Heart right ventricle (tissue), 16 donors: ENCODE results near the gene RSPH1. TPM values are rescaled to one million over a fixed set of nuclear protein-coding genes. Genes with fewer than 3 reads are reported as not detected.

Experiments
- ATAC-seq, 8 donors: fragments of 200-7000 bp; cut with Tn5 transposase; one replicate each; pipeline ENCODE4 v1.9.1; 2020; ENCODE audit warnings: mild to moderate bottlenecking in 8 of 8, moderate library complexity in 8 of 8, moderate number of reproducible peaks in 1 of 8
- DNase-seq, 2 donors: peaks; one replicate each; pipeline ENCODE4 v3.0.0-alpha.2; 2020
- H3K27ac ChIP-seq, 10 donors: fragments of 200-600 bp; sonication (generic) in 2 of 10; one replicate each; pipeline versions ENCODE4 v1.5.0 to v1.8.0; 2020 to 2022; ENCODE audit warnings: mild to moderate bottlenecking in 3 of 10
- H3K27me3 ChIP-seq, 7 donors: fragments of 200-600 bp; one replicate each; pipeline ENCODE4 v1.8.0; 2021 to 2022; ENCODE audit warnings: mild to moderate bottlenecking in 2 of 7
- H3K36me3 ChIP-seq, 9 donors: fragments of 200-600 bp; sonication (generic) in 1 of 9; one replicate each; pipeline versions ENCODE4 v1.5.0 to v1.8.0; 2020 to 2022; ENCODE audit warnings: mild to moderate bottlenecking in 2 of 9
- H3K4me1 ChIP-seq, 9 donors: fragments of 200-600 bp; sonication (generic) in 1 of 9; one replicate each; pipeline versions ENCODE4 v1.5.0 to v1.8.0; 2020 to 2022; ENCODE audit warnings: mild to moderate bottlenecking in 4 of 9
- H3K4me3 ChIP-seq, 10 donors: fragments of 200-600 bp; sonication (generic) in 2 of 10; one replicate each; pipeline versions ENCODE4 v1.5.0 to v1.8.0; 2020 to 2022; ENCODE audit warnings: mild to moderate bottlenecking in 7 of 10, moderate library complexity in 2 of 10
- H3K9me3 ChIP-seq, 11 donors: fragments of 200-600 bp in 10 of 11; sonication (generic) in 2 of 11; one replicate each; pipeline versions ENCODE4 v1.5.0 to v1.8.0; 2013 to 2022; ENCODE audit warnings: mild to moderate bottlenecking in 2 of 11, control low read depth in 1 of 11, moderate library complexity in 1 of 11
- WGBS, 2 donors: extraction: QIAGEN DNeasy Blood & Tissue Kit; methylation state at CpG; one replicate each; pipeline ENCODE4 v1.1.7; 2013; ENCODE audit warnings: inconsistent platforms in 1 of 2; 5-methylcytosine and 5-hydroxymethylcytosine counted together
- intact Hi-C, 10 donors: fragments of 100-400 bp; cut with DNase I; formaldehyde crosslinking; loops; one replicate each; pipeline versions ENCODE4 v1.11.1 to v1.14.2; 2022
- polyA plus RNA-seq, 2 donors: library from polyadenylated mRNA; stranded (reverse); fragments of 200-250 nt; gene quantifications; one replicate each; pipeline ENCODE4 v1.2.3, GENCODE V29; 2013
- total RNA-seq, 10 donors: library from RNA; stranded (reverse); fragmentation: NEBNext Ultra II Directional in 3 of 10; extraction: Animal tissue kit (Norgen Biotek cat#: 25700) in 3 of 10; gene quantifications; one replicate each; pipeline versions ENCODE4 v1.2.1 to v1.2.4, GENCODE V29; 2021 to 2023
- TF ChIP-seq, protein P1 (sequence below), 9 donors: fragments of 200-600 bp; sonication (generic) in 2 of 9; IDR thresholded peaks; one replicate each; pipeline versions ENCODE4 v1.5.0 to v1.8.0; 2021 to 2022; ENCODE audit warnings: antibody characterized with exemption in 9 of 9, mild to moderate bottlenecking in 5 of 9, moderate library complexity in 1 of 9
- donor health status: Arrhythmogenic right ventricular cardiomyopathy.
- donor health status: ischemic (EF 13 %, LVEDD 7.1; RV severe dilation, severe dysfunction).
- donor health status: healthy with polysubstance abuse.
- donor health status: DM: no; HTN: yes; CAD: no.
- donor health status: DM: no; HTN: no; CAD: no.
- donor health status: ischemic (EF 25% LVEDD 6.9; RV normal size, moderate dysfunction).
- donor health status: ischemic (EF 25% LVEDD 5.7; RV mildly dilated, moderate dysfunction).
- donor health status: healthy.
- donor health status: DM: yes; HTN: yes; CAD: no.
- donor health status: Ischemic cardiomyopathy.
- donor health status: ischemic (EF 35%, LVEDD 5.7; RV mildly dilated, moderate dysfunction).
- donor health status: nonischemic (EF 11% LVEDD 7.7; RV severe dilation, severe dysfunction).
- donor health status: DM: yes; HTN: yes; CAD: no.
- donor health status: PGD.
- donor health status: ischemic (EF 29% LVEDD 5.4; RV normal size, mild dysfunction).
- donor health status: nonischemic (EF 23%, LVEDD 6.1; RV moderate dilation, normal function).

The RSPH1 gene
- total and polyA plus RNA-seq, 12 donors: 0.06 to 0.36 (median 0.20) TPM; not detected in 9

DNA sequence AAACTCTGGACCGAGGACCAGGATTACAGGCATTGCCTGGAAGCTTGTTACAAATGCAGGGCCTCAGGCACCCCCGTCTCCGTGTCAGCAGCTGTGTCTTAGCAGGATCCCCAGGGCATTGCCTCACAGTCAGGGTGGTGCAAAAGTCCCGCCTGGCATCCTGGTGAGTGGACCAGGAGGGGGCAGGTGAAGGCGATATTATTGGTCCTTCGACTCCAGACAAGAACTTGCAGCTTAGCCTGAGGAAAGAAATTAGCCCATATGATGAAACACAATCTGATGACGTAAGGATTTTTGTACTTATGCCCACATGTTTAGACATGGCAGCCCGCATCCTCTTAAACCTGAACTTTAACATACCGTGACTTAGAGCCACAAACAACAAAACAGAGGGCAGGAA, 40.8 kb downstream of the RSPH1 start:
- H3K36me3 ChIP-seq: no peaks in the 10 kb centered on the region
- WGBS, 2 donors: 76 to 80% methylated on average over 9 of the region's 9 CpGs
- intact Hi-C loops: no loop called here
- peaks cover 0 to 16% (median 3%) of the 10 kb centered on the region in 7 donors for H3K27me3 ChIP-seq
- peaks cover 0 to 5% (median 0%) of the 10 kb centered on the region in 9 donors for H3K4me1 ChIP-seq
- no peak overlapping the region for H3K4me3 ChIP-seq
- TF ChIP-seq, protein P1, sequence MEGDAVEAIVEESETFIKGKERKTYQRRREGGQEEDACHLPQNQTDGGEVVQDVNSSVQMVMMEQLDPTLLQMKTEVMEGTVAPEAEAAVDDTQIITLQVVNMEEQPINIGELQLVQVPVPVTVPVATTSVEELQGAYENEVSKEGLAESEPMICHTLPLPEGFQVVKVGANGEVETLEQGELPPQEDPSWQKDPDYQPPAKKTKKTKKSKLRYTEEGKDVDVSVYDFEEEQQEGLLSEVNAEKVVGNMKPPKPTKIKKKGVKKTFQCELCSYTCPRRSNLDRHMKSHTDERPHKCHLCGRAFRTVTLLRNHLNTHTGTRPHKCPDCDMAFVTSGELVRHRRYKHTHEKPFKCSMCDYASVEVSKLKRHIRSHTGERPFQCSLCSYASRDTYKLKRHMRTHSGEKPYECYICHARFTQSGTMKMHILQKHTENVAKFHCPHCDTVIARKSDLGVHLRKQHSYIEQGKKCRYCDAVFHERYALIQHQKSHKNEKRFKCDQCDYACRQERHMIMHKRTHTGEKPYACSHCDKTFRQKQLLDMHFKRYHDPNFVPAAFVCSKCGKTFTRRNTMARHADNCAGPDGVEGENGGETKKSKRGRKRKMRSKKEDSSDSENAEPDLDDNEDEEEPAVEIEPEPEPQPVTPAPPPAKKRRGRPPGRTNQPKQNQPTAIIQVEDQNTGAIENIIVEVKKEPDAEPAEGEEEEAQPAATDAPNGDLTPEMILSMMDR (IDR thresholded peaks at IDR 0.05): no peak
- no peak overlapping the region for H3K27ac ChIP-seq
- H3K9me3 ChIP-seq: no peaks in the 10 kb centered on the region
- DNase-seq (no peak), ATAC-seq (no peak)

DNA sequence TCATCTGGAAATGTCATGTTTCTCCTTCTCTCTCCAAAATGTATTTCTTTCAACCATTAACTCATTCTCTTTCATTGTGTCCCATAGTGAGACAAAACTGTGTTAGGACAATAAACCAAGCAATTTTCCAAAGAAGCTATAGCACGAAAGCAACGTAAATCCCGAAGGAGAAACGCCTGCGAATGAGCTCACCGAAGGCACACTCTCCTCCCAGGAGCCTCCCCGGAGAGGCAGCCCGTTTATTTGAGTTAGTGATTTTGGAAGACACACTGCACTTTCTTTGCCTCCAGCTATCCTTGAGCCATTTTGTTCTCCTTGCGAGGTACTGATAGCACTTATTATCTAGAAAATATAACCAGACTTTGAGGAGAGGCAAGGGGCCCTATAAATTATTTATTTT, 41.2 kb downstream of the RSPH1 start:
- Histone ChIP-seq H3K27ac (no peak overlapping the region), H3K36me3 (no peaks in the 10 kb centered on the region), H3K27me3 (peaks cover 0 to 16% (median 3%) of the 10 kb centered on the region in 7 donors), H3K4me1 (peaks cover 0 to 7% (median 2%) of the 10 kb centered on the region in 9 donors), H3K4me3 (no peak overlapping the region), H3K9me3 (no peaks in the 10 kb centered on the region)
- ATAC-seq (no peak), DNase-seq (no peak)
- intact Hi-C loops: loop anchor here in 2 of 10 donors (5.0 kb wide), 2 partner anchors 117 to 292 kb away; no protein-coding TSS in a partner anchor
- WGBS, 2 donors: 69 to 70% methylated on average over 9 of the region's 9 CpGs
- TF ChIP-seq, protein P1 (IDR thresholded peaks at IDR 0.05): no peak

DNA sequence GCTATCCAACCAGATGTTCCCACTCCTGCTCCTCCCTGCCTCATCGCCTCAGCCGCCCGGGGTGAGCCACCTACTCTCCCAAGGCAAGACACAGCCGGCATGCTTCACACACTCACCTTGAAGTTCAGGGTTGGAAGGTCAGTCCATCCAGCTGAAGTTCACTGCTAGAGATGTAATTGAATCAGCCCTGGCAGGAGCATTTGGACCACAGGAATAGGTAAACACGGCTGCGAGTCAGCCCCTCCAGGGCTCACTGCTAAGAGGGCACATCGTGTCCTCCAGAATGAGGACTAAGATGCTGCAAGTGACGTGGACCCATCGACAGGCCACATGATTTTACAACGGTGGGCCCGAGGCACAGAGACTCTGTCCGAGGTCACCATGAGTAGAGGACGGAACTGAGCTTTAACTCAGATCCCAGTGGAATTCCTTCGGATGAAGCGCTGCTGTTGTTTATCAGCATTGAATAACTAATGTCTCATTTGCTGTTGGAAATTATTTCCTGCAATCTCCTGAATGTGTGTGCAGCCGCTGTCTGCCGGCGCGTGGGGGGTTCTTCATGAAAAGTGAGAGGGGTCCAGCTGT, 41.9 kb downstream of the RSPH1 start:
- Histone ChIP-seq H3K27ac (no peak overlapping the region), H3K4me1 (peaks cover 0 to 7% (median 4%) of the 10 kb centered on the region in 9 donors), H3K4me3 (no peak overlapping the region), H3K36me3 (no peaks in the 10 kb centered on the region), H3K27me3 (peaks cover 0 to 16% (median 3%) of the 10 kb centered on the region in 7 donors), H3K9me3 (no peaks in the 10 kb centered on the region)
- TF ChIP-seq, protein P1 (IDR thresholded peaks at IDR 0.05): no peak
- DNase-seq (no peak), ATAC-seq (no peak)
- WGBS, 2 donors: 57 to 72% methylated on average over 19 of the region's 19 CpGs
- intact Hi-C loops: loop anchor here in 2 of 10 donors (5.0 kb wide), 2 partner anchors 117 to 292 kb away; no protein-coding TSS in a partner anchor

DNA sequence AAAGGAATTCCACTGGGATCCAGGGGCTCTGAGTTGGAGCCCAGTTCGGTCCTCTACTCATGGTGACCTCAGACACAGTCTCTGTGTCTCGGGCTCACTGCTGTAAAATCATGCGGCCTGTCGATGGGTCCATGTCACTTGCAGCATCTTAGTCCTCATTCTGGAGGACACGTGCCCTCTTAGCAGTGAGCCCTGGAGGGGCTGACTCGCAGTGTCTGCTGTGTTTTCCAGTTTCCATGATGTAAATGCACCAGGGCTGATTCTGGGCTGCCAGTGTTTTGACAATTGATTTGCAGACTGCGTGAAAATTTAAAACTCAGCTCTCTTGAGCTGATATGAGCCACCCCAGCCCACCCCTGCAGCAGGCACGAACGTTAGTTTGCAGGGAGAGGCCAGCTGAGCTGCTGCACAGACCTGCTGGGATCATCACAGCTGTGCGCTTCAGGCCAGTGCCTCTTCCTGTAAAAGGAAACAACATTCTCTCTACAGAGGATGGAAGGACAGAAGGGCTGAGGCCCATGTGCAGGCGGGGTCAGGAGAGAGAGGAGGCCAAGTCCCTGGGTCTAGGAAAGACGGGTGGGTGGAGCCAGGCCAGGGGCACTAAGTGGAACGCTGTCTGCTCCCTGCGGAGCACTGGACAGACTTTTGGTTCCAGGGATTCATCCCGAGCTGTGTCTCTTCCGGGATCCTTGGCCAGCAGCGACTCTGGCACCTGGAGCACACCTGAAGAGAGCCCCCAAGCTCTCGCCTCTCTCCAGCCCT, 42.6 kb downstream of the RSPH1 start:
- DNase-seq (no peak), ATAC-seq (no peak)
- peaks cover 0 to 16% (median 3%) of the 10 kb centered on the region in 7 donors for H3K27me3 ChIP-seq
- no peaks in the 10 kb centered on the region for H3K9me3 ChIP-seq
- H3K4me1 ChIP-seq: peaks cover 0 to 7% (median 4%) of the 10 kb centered on the region in 9 donors
- WGBS, 2 donors: 50 to 53% methylated on average over 18 of the region's 18 CpGs
- TF ChIP-seq, protein P1 (IDR thresholded peaks at IDR 0.05): no peak
- H3K4me3 ChIP-seq: no peak overlapping the region
- no peaks in the 10 kb centered on the region for H3K36me3 ChIP-seq
- intact Hi-C loops: loop anchor here in 2 of 10 donors (5.0 kb wide), 2 partner anchors 116 to 291 kb away; no protein-coding TSS in a partner anchor
- no peak overlapping the region for H3K27ac ChIP-seq
